Measurements from ENCODE around the gene ANAPC13.
A peak's percentile ranks its signal among the peaks of the same experiment; 100 is the strongest.

The ANAPC13 gene

DNA sequence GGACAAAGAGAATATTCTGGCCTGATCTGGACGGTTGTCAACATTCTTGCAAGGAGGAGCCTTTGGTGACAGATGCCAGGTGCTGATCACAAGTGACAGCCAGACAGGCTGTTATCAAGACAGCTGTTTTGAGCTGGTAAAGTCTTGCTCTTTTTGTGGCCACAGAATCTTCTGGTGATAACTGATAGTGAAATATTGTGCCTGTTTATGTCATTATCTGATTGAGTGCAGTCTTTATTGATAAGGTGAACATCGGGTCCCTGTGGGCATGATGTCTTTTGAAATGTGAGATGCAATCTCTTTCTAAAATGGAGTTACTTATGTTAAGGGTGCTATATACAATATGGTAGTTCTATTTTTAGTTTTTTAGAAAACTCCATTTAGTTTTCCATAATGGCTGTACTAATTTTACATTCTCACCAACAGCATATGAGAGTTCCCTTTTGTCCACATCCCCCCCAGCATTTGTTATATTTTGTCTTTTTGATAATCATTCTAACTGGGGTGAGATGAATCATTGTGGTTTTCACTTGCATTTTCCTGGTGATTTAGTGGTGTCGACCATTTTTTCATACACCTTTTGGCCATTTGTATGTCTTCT lies 10.8 kb upstream of the ANAPC13 start:
- H3K27me3 Mint-ChIP-seq = no peaks in the 10 kb centered on the region
- ATAC-seq = peak; percentile 66

DNA sequence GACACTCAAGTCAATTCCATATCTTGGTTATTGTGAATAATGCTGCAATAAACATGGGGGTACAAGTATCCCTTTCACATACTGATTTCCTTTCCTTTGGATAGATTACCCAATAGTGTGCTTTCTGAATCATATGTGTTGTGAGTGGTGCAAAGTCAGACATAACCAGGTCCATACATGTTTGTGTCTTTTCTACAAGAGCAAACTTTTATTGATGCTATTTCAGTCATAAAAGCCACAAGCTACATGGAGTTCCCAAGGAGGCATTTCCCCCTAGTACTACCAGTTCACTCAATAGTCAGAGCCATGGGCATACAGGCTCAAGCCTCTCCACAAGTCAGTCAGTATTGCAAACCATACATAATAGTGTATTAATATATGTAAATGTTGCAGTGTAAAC lies 10.2 kb upstream of the ANAPC13 start:
- H3K36me3 Mint-ChIP-seq (ENCODE audit: low read depth) = peaks cover 47% of the 10 kb centered on the region
- peaks cover 46% of the 10 kb centered on the region for H3K4me1 Mint-ChIP-seq

More for the DNA sequence above, 10.8 kb upstream of the ANAPC13 start:
- peaks cover 4% of the 10 kb centered on the region for H3K9me3 Mint-ChIP-seq
- H3K36me3 Mint-ChIP-seq (ENCODE audit: low read depth) = peaks cover 52% of the 10 kb centered on the region
- H3K4me3 Mint-ChIP-seq = no peak overlapping the region
- H3K27ac Mint-ChIP-seq = peak overlapping the region; percentile 11
- no peak for DNase-seq
- H3K4me1 Mint-ChIP-seq = peaks cover 46% of the 10 kb centered on the region

DNA sequence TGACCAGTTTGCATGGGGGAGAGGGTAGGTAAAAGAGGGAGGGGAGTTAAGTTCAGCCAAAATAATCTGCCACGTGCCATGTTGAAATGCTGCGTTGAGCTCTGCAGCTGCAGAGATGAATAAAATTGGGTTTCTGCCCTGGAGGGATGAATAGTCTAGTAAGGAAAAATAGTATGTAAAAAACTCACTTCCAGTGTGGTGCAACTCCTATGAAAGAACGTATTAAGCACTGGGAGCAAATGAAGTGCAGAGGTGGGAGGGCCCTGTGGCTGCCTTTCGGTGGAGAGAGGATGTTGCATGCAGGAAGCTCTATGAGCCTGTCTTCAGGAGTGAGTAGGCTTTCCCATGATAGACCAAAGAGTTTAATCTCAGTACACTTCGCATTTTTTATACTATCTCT lies 8.7 kb upstream of the ANAPC13 start:
- Mint-ChIP-seq H3K4me3 (no peak overlapping the region), H3K4me1 (peaks cover 45% of the 10 kb centered on the region), H3K9me3 (no peaks in the 10 kb centered on the region), H3K36me3 (ENCODE audit: low read depth) (peaks cover 36% of the 10 kb centered on the region), H3K27me3 (no peaks in the 10 kb centered on the region), H3K27ac (no peak overlapping the region)
- no peak for DNase-seq
- ATAC-seq = no peak

More for the DNA sequence above, 10.2 kb upstream of the ANAPC13 start:
- H3K27ac Mint-ChIP-seq = no peak overlapping the region
- H3K9me3 Mint-ChIP-seq = peaks cover 4% of the 10 kb centered on the region
- H3K27me3 Mint-ChIP-seq = no peaks in the 10 kb centered on the region
- ATAC-seq (no peak), DNase-seq (no peak)
- H3K4me3 Mint-ChIP-seq = no peak overlapping the region

DNA sequence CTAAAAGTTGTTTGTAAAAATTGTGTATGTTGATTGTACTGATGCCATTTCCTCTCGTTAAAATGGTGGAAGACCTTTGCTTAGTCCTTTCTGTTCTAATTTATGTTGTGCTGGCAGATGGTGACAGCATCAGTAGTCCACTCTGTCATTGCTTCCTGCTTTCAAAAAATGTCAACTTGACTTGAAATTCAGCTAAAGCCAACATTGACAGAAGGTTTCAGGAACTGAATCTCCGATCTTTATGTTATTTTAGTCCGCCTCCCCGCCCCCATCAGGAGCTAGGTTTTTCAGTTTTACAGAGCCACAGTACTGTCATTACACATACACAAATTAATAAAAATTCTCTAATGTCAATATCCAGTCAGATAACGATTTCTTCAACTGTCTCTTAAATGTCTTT lies 1.6 kb upstream of the ANAPC13 start:
- Mint-ChIP-seq H3K9me3 (no peaks in the 10 kb centered on the region), H3K4me1 (peaks cover 49% of the 10 kb centered on the region), H3K27ac (peak overlapping the region; percentile 97), H3K27me3 (no peaks in the 10 kb centered on the region), H3K4me3 (peak overlapping the region; percentile 94), H3K36me3 (ENCODE audit: low read depth) (peaks cover 13% of the 10 kb centered on the region)
- DNase-seq (no peak), ATAC-seq (no peak)

DNA sequence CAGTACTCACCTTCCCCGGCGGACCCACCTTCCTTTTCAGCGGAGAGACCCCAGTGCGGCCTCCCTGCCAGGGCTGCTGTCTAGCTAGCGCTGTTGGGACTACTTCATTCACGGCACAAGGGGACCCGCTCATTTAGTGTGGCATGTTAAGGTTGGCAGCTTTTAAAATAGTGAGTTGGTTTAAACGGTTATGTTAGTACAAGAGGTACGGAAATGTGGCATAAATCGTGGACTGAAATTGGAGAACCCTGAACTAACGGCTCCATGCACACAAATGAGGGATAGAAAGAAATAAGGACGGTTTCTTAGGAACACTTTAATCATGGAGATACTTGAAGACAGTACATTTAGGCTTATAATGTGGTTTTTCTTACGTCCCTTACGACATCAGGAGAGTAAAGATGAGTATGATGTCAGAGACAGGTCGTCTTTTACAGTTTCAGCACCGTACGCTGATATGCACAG lies 824 bp upstream of the ANAPC13 start:
- Mint-ChIP-seq H3K27ac (peak overlapping the region; percentile 97), H3K9me3 (no peaks in the 10 kb centered on the region), H3K36me3 (ENCODE audit: low read depth) (peaks cover 16% of the 10 kb centered on the region), H3K4me1 (peaks cover 48% of the 10 kb centered on the region), H3K4me3 (peak overlapping the region; percentile 94), H3K27me3 (no peaks in the 10 kb centered on the region)
- peak; percentile 7 for ATAC-seq
- no peak for DNase-seq

DNA sequence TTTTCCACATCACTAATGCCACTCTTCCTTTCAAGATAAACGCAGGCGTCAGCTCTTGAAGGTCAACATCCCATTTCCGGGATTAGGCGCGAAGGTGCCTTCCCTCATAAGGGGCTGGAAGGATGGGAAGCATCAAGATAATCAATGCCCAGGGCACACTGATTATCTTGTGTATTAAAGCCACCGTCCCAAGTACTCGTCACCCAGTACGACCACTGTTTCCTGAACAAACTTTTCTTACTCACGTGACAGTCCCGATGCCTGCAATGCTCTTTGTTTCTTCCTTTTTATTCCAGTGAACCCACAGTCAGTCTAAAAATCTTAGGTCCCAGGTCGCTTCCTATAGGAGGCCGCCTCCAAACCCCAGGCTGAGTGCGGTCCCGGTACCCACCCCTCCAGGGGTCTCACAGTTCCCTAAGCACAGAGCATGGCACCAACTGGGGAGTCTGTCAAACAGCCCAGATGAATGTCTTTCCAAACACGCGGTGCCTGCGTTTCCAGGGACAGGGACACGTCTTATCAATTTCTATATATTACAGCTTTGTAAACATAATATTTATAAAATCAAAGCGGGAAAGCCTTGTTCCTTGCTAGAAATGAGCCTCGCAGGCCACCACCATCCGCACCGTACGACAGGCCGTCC lies 589 bp downstream of the ANAPC13 start:
- no peaks in the 10 kb centered on the region for H3K27me3 Mint-ChIP-seq

DNA sequence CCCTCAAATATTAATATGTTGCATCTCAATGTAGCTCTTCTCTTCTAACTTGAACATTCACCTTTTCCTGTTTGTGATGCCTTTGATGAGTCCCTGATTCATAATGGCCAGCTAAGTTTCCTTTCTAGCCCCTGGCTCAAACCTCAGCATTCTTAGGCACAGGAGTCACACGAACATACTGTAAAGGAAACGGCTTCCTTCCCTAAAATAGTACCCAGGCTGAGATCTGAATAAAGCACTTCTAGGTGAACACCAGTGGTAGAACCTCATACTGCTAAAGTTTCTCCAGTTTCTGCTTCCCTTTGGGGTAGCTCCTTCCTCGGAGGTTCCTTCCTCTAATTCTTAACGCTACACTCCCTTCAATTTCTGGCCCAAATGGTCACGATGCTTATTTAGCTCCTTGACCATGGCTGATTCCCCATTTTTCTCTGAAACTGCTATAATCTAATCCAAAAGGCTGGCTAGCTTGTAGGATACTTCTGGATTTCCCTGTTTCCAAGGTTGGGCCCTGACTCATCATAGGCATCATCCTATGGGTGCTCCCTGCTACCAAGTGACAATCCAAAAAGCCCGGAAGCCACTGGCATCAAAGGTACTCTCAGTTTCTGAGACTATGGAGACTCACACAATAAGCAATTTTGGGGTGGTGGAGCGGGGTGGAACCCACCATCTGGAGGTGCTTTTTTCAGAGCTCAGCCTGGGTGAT lies 2.4 kb downstream of the ANAPC13 start:
- peaks cover 38% of the 10 kb centered on the region for H3K4me1 Mint-ChIP-seq
- DNase-seq (no peak), ATAC-seq (no peak)
- H3K27me3 Mint-ChIP-seq = no peaks in the 10 kb centered on the region
- peak overlapping the region; percentile 94 for H3K4me3 Mint-ChIP-seq
- peak overlapping the region; percentile 63 for H3K27ac Mint-ChIP-seq
- no peaks in the 10 kb centered on the region for H3K9me3 Mint-ChIP-seq
- H3K36me3 Mint-ChIP-seq (ENCODE audit: low read depth) = peaks cover 37% of the 10 kb centered on the region

More for the DNA sequence above, 589 bp downstream of the ANAPC13 start:
- ATAC-seq (peak; percentile 5), DNase-seq (no peak)
- Mint-ChIP-seq H3K27ac (peak overlapping the region; percentile 97), H3K4me3 (peak overlapping the region; percentile 94), H3K9me3 (no peaks in the 10 kb centered on the region), H3K4me1 (peaks cover 47% of the 10 kb centered on the region), H3K36me3 (ENCODE audit: low read depth) (peaks cover 26% of the 10 kb centered on the region)

DNA sequence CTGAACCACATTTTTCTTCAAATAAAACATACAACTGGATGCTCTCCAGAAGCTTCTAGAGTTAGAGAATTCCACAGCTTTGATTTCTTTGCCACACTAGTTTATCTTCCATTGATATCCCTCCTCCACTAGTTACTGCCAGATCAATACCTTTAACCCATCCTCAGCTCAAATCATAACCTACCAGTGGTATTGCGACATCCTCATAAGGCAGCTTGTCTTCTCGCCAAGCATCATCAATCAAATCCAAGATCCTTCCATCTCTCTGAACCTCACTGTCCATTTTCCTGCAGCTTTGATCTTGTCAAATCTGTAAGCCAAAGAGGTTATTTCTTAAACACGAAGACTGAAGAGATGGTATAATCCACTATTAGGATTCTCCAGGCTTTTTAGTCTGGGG lies 3.2 kb downstream of the ANAPC13 start:
- H3K27me3 Mint-ChIP-seq = no peaks in the 10 kb centered on the region
- H3K27ac Mint-ChIP-seq = peak overlapping the region; percentile 12

DNA sequence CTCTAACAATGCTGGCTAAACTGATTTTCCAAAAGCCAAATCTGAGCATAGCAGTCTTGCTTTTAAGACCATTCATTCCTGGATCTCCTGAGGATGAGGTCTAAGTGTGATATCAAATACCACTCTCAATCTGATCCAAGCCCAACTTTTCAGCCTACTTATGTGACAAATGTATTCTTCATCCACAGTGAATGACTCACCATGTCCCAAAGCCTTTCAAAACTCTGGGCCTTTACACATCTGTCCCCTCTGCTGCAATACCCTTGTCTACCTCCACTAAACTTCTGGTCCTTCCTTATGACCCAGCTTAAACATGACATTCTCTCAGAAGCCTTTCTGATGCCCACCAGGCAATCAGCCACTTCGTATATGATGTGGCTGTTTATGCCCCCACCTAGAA lies 4.6 kb downstream of the ANAPC13 start:
- DNase-seq (no peak), ATAC-seq (no peak)
- H3K9me3 Mint-ChIP-seq = no peaks in the 10 kb centered on the region
- no peaks in the 10 kb centered on the region for H3K27me3 Mint-ChIP-seq
- H3K4me1 Mint-ChIP-seq = peaks cover 24% of the 10 kb centered on the region
- H3K4me3 Mint-ChIP-seq = no peak overlapping the region
- H3K36me3 Mint-ChIP-seq (ENCODE audit: low read depth) = peaks cover 50% of the 10 kb centered on the region
- H3K27ac Mint-ChIP-seq = no peak overlapping the region

More for the DNA sequence above, 3.2 kb downstream of the ANAPC13 start:
- no peak overlapping the region for H3K4me3 Mint-ChIP-seq
- H3K36me3 Mint-ChIP-seq (ENCODE audit: low read depth) = peaks cover 44% of the 10 kb centered on the region
- ATAC-seq = no peak
- no peaks in the 10 kb centered on the region for H3K9me3 Mint-ChIP-seq
- H3K4me1 Mint-ChIP-seq = peaks cover 31% of the 10 kb centered on the region
- DNase-seq = no peak

DNA sequence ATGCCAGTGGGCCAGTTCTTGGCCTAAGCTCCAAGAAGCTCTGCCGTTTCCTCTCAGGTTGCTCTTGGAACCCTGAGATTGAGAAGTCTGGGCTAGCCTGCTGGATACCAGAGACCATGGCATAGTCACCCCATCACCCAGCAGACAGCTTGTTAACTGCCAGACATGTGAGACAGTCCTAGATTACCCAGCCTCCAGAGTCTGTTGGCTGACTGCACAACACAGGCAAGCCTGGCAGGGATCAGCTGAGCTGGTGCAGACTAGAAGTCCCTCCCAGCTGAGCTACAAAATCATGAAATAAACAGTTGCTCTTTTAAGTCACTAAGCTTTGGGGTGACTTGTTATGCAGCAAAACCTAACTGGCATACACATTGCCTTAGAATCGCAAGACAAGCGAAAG lies 5.2 kb downstream of the ANAPC13 start:
- ATAC-seq = no peak
- no peak overlapping the region for H3K27ac Mint-ChIP-seq
- H3K36me3 Mint-ChIP-seq (ENCODE audit: low read depth) = peaks cover 49% of the 10 kb centered on the region
- no peak for DNase-seq
- H3K4me1 Mint-ChIP-seq = peaks cover 24% of the 10 kb centered on the region
- no peaks in the 10 kb centered on the region for H3K27me3 Mint-ChIP-seq
- no peak overlapping the region for H3K4me3 Mint-ChIP-seq
- no peaks in the 10 kb centered on the region for H3K9me3 Mint-ChIP-seq

DNA sequence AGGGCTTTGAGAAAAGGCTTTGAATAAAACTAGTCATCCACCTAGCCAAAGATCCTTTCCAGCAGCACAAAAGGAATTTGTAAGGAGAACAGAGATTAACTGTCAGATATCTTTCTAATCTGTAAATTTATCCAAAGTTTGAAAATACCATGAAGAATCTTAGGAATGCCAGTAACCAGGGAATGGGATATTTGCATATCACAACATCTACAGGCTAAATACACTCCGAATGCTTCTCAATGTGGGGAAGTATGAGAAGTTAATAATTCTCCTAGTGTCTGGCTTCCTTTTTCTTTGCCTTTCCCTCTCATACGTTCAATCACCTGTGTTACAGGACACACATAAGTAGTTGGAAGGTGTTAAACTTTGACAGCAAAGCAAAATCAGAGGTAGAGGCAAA lies 7.8 kb downstream of the ANAPC13 start:
- peaks cover 39% of the 10 kb centered on the region for H3K36me3 Mint-ChIP-seq (ENCODE audit: low read depth)
- no peak for ATAC-seq
- H3K4me3 Mint-ChIP-seq = no peak overlapping the region
- no peaks in the 10 kb centered on the region for H3K27me3 Mint-ChIP-seq
- peaks cover 5% of the 10 kb centered on the region for H3K4me1 Mint-ChIP-seq
- no peaks in the 10 kb centered on the region for H3K9me3 Mint-ChIP-seq
- H3K27ac Mint-ChIP-seq = no peak overlapping the region
- DNase-seq = no peak

DNA sequence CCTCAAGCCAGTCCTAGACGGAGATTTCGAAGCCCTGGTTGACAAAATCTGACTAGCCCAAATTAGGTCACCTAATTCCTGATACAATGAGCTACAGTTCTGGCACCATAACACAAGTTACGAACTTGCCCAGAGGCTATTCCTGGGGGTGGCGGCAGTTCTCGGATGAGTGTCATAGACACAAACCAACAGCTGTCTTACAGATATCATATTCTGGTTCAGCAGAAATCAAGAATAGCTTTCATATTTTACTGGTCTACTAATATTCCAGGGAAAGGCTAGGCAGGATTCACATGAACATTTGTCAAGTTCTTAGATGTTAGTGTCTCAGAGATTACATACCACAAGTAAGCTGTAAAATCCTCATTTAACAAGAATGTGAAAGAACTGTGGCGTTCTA lies 8.8 kb downstream of the ANAPC13 start:
- Mint-ChIP-seq H3K36me3 (ENCODE audit: low read depth) (peaks cover 38% of the 10 kb centered on the region), H3K4me3 (no peak overlapping the region), H3K27ac (no peak overlapping the region), H3K27me3 (no peaks in the 10 kb centered on the region), H3K4me1 (no peaks in the 10 kb centered on the region), H3K9me3 (no peaks in the 10 kb centered on the region)
- ATAC-seq (no peak), DNase-seq (no peak)

DNA sequence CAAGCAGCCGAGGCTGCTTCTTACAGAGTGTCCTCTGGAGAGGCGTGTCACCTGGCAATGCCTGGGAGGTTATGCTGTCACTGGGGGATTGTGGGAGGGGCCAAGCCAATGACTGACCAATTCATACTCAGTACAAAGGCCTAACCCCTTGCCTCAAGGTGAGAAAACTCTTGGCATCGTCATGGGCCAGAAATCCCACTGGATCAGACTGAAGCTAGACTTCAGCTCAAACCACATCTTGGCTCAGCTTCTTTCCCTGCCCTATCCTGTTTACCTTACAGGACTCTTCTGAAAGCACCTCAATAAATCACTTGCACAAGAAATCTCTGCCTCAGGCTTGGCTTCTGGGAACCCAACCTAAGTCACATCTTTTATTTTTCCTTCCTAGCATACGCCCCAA lies 9.5 kb downstream of the ANAPC13 start:
- ATAC-seq (no peak), DNase-seq (no peak)
- H3K4me1 Mint-ChIP-seq = no peaks in the 10 kb centered on the region
- no peak overlapping the region for H3K27ac Mint-ChIP-seq
- no peaks in the 10 kb centered on the region for H3K9me3 Mint-ChIP-seq
- H3K36me3 Mint-ChIP-seq (ENCODE audit: low read depth) = peaks cover 32% of the 10 kb centered on the region
- no peaks in the 10 kb centered on the region for H3K27me3 Mint-ChIP-seq
- H3K4me3 Mint-ChIP-seq = no peak overlapping the region

DNA sequence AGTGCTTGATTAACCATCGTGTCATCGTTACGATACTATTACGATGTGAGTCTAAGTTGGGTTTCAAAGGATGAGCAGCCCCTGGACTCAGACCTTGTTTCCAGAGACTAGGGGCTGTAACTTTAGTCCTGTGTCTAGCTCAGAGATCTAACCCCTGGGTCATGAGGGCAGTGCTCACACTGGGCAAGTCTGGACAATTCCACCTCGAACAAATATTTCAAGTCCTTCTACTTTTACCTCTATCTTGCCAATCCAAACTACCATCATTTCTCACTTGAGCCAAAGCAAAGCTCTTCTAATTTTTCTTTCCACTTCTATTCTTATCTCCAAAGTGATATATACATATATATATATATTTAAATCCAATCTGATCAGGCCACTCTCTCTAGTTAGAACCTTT lies 10.8 kb downstream of the ANAPC13 start:
- Mint-ChIP-seq H3K27ac (no peak overlapping the region), H3K36me3 (ENCODE audit: low read depth) (peaks cover 24% of the 10 kb centered on the region), H3K4me1 (no peaks in the 10 kb centered on the region), H3K9me3 (no peaks in the 10 kb centered on the region), H3K27me3 (no peaks in the 10 kb centered on the region), H3K4me3 (no peak overlapping the region)
- DNase-seq (no peak), ATAC-seq (no peak)

Data from activated naive CD8-positive, alpha-beta T cell treated with anti-CD3 and anti-CD28 coated beads, Interleukin-2, amount 50 U/mL, for 24 hours (primary cell).